Ovary (tissue), 9 donors: ENCODE results near the gene ATL3. TPM values are rescaled to one million over a fixed set of nuclear protein-coding genes. Genes with fewer than 3 reads are reported as not detected.
"Not testable (repeated sequence)": the region's sequence is repeated elsewhere in the genome, so short reads cannot be mapped to it uniquely, and the experiment has no call there.

Experiments
- DNase-seq, 5 donors: peaks; one replicate each; pipeline ENCODE4 v3.0.0-alpha.2; 2019 to 2020
- H3K27ac ChIP-seq, 2 donors: fragments of 200-600 bp; one replicate each; pipeline versions ENCODE4 v1.5.1 to v1.8.0; 2019 to 2022
- H3K27me3 ChIP-seq: fragments of 200-600 bp; one replicate; pipeline ENCODE4 v1.8.0; 2022
- H3K36me3 ChIP-seq: fragments of 200-600 bp; sonication (generic); one replicate; pipeline ENCODE4 v1.5.1; 2019
- H3K4me1 ChIP-seq: one replicate; pipeline ENCODE4 v1.8.1; 2013; ENCODE audit warnings: mild to moderate bottlenecking, moderate library complexity; ENCODE audit not compliant: insufficient read depth
- H3K4me3 ChIP-seq: fragments of 200-600 bp; sonication (generic); one replicate; pipeline ENCODE4 v1.5.1; 2017
- H3K9me3 ChIP-seq, 2 donors: fragments of 200-600 bp in 1 of 2; sonication (generic) in 1 of 2; one replicate each; pipeline versions ENCODE4 v1.5.1 to v1.8.1; 2013 to 2019; ENCODE audit warnings: mild to moderate bottlenecking in 1 of 2, moderate library complexity in 1 of 2
- CTCF ChIP-seq, 3 donors: fragments of 450-650 bp in 2 of 3; fragments of 200-600 bp in 1 of 3; IDR thresholded peaks; one replicate each; pipeline versions ENCODE4 v1.5.1 to v1.8.0; 2016 to 2022; ENCODE audit warnings: antibody characterized with exemption in 3 of 3, mild to moderate bottlenecking in 1 of 3
- EP300 ChIP-seq: sonication (generic); formaldehyde crosslinking; IDR thresholded peaks from one replicate; pipeline ENCODE4 v1.6.1; 2017; ENCODE audit warnings: antibody characterized with exemption
- POLR2A ChIP-seq: fragments of 450-650 bp; IDR thresholded peaks from one replicate; pipeline ENCODE4 v1.6.1; 2017; ENCODE audit warnings: antibody characterized with exemption, mild to moderate bottlenecking, moderate library complexity
- WGBS, 3 donors: extraction: QIAGEN DNeasy Blood & Tissue Kit in 1 of 3; methylation state at CpG; one replicate each; pipeline versions ENCODE4 v1.1.5 to v1.1.7; 2013 to 2017; 5-methylcytosine and 5-hydroxymethylcytosine counted together
- intact Hi-C, 4 donors: fragments of 100-400 bp; cut with DNase I; formaldehyde crosslinking; loops; one replicate each; pipeline versions ENCODE4 v1.11.0 to v1.15.1; 2022 to 2023
- polyA plus RNA-seq, 2 donors: library from polyadenylated mRNA; stranded (reverse); fragments of 200-250 nt in 1 of 2; fragments of 350-450 nt in 1 of 2; fragmentation: Illumina TruSeq in 1 of 2; extraction: RNeasy Lipid Tissue Mini Kit (QIAGEN cat#74804) in 1 of 2; gene quantifications; one replicate each; pipeline ENCODE4 v1.2.3, GENCODE V29; 2013 to 2014
- total RNA-seq, 7 donors: library from RNA; depleted of rRNA in 2 of 7; stranded (reverse); fragments of >200 nt in 2 of 7; fragmentation: NEBNext Ultra II Directional in 3 of 7; extraction: Animal tissue kit (Norgen Biotek cat#: 25700) in 3 of 7; gene quantifications; one replicate each; pipeline versions ENCODE4 v1.1.0 to v1.2.4, GENCODE V29; 2016 to 2023
- donor health status: DM: no; HTN: no; CAD: no; lungs with moderate emphysema.
- donor health status: DM: no; HTN: no; CAD: no.
- donor health status: Bipolar disorder and iron deficiency.
- donor health status: DM: yes; HTN: yes; CAD: no.
- donor health status: DM: no; HTN: no; CAD: no.
- donor health status: DM: yes; HTN: yes; CAD: no.

The ATL3 gene
- total and polyA plus RNA-seq, 9 donors, result 16.5 to 81.8 (median 51.9) TPM

- no peaks in the 10 kb centered on the region for H3K36me3 ChIP-seq
- no peak overlapping the region for H3K4me3 ChIP-seq
- no peaks in the 10 kb centered on the region for H3K27me3 ChIP-seq
- intact Hi-C loops, result no loop called here
- H3K27ac ChIP-seq, result no peak overlapping the region
- TF ChIP-seq CTCF (IDR thresholded peaks at IDR 0.05) (no peak), EP300 (no peak), POLR2A (no peak)
- DNase-seq, result no peak
- 72 to 81% (median 77%) methylated on average over 11 of the region's 11 CpGs for WGBS, 3 donors
- H3K4me1 ChIP-seq, result no peaks in the 10 kb centered on the region
- no peaks in the 10 kb centered on the region for H3K9me3 ChIP-seq
Measured at GRCh38 chr11:63698976-63699733, 28.0 kb upstream of the ATL3 start.

- H3K4me1 ChIP-seq, result no peaks in the 10 kb centered on the region
- no peak overlapping the region for H3K4me3 ChIP-seq
- H3K9me3 ChIP-seq, result no peaks in the 10 kb centered on the region
- H3K27me3 ChIP-seq, result no peaks in the 10 kb centered on the region
- no peak for DNase-seq
- no peaks in the 10 kb centered on the region for H3K36me3 ChIP-seq
- H3K27ac ChIP-seq, result no peak overlapping the region
- TF ChIP-seq POLR2A (no peak), CTCF (IDR thresholded peaks at IDR 0.05) (no peak), EP300 (no peak)
- intact Hi-C loops, result no loop called here
- WGBS, 3 donors, result 78 to 85% (median 82%) methylated on average over 7 of the region's 7 CpGs
Measured at GRCh38 chr11:63694596-63694995, 23.4 kb upstream of the ATL3 start.

GRCh38 chr11:63687845-63688244, 16.7 kb upstream of the ATL3 start:
- intact Hi-C loops, result loop anchor here in 1 of 4 donors (10.0 kb wide), 1 partner anchor 77 kb away; the partner anchor contains the start of gene ZFTA
- Histone ChIP-seq H3K27me3 (no peaks in the 10 kb centered on the region), H3K27ac (no peak overlapping the region), H3K36me3 (no peaks in the 10 kb centered on the region), H3K9me3 (no peaks in the 10 kb centered on the region), H3K4me1 (no peaks in the 10 kb centered on the region), H3K4me3 (no peak overlapping the region)
- 90 to 98% (median 92%) methylated on average over 1 of the region's 1 CpG for WGBS, 3 donors
- no peak for DNase-seq
- TF ChIP-seq POLR2A (no peak), CTCF (IDR thresholded peaks at IDR 0.05) (no peak), EP300 (no peak)

GRCh38 chr11:63686926-63687325, 15.8 kb upstream of the ATL3 start:
- no peak for DNase-seq
- intact Hi-C loops, result loop anchor here in 1 of 4 donors (10.0 kb wide), 1 partner anchor 78 kb away; the partner anchor contains the start of gene ZFTA
- Histone ChIP-seq H3K4me1 (no peaks in the 10 kb centered on the region), H3K9me3 (no peaks in the 10 kb centered on the region), H3K27ac (no peak overlapping the region), H3K36me3 (no peaks in the 10 kb centered on the region), H3K27me3 (no peaks in the 10 kb centered on the region), H3K4me3 (no peak overlapping the region)
- WGBS, 3 donors, result 36 to 56% (median 49%) methylated on average over 2 of the region's 2 CpGs
- TF ChIP-seq POLR2A (no peak), EP300 (no peak)

- not testable (repeated sequence) for H3K4me1 ChIP-seq, DNase-seq, H3K27ac ChIP-seq, H3K4me3 ChIP-seq, H3K27me3 ChIP-seq, H3K36me3 ChIP-seq, H3K9me3 ChIP-seq
- 87 to 95% (median 94%) methylated on average over 7 of the region's 7 CpGs for WGBS, 3 donors
- intact Hi-C loops, result loop anchor here in 1 of 4 donors (10.0 kb wide), 1 partner anchor 80 kb away; the partner anchor contains the start of gene ZFTA
Measured at GRCh38 chr11:63685158-63685721, 14.1 kb upstream of the ATL3 start.
